Activated B cell treated with CpG ODN at 0.5 μM for 24 hours (primary cell): ENCODE data around the gene ANKS1B. TPM values are rescaled to one million over a fixed set of nuclear protein-coding genes. Genes with fewer than 3 reads are reported as not detected.

Source experiments
- ATAC-seq: fragments of 200-7000 bp; cut with Tn5 transposase; one replicate; pipeline ENCODE4 v1.10.0; 2021; ENCODE audit warnings: low read depth, mild to moderate bottlenecking, moderate library complexity
- CTCF ChIA-PET: fragments of 350-600 bp; sonication (Branson Sonifier 250); formaldehyde crosslinking; loops from one replicate; lab custom pipeline; 2021; ENCODE audit warnings: antibody characterized with exemption; lab: Charles Lee
- POLR2A ChIA-PET: fragments of 350-600 bp; sonication (Branson Sonifier 250); formaldehyde crosslinking; loops from one replicate; lab custom pipeline; 2021; ENCODE audit warnings: antibody characterized with exemption; lab: Charles Lee
- DNase-seq: peaks from one replicate; pipeline ENCODE4 v3.0.0; 2022
- H3K27ac Mint-ChIP-seq: one replicate; pipeline ENCODE4 v1.8.0; 2020; ENCODE audit warnings: mixed read lengths
- H3K27me3 Mint-ChIP-seq: one replicate; pipeline ENCODE4 v1.8.0; 2021; ENCODE audit warnings: mixed read lengths
- H3K36me3 Mint-ChIP-seq: one replicate; pipeline ENCODE4 v1.8.0; 2021; ENCODE audit warnings: low read depth, mixed read lengths
- H3K4me1 Mint-ChIP-seq: one replicate; pipeline ENCODE4 v1.8.0; 2021; ENCODE audit warnings: mixed read lengths
- H3K4me3 Mint-ChIP-seq: one replicate; pipeline ENCODE4 v1.8.0; 2020; ENCODE audit warnings: mild to moderate bottlenecking, mixed read lengths
- H3K9me3 Mint-ChIP-seq: one replicate; pipeline ENCODE4 v1.8.0; 2020; ENCODE audit warnings: mixed read lengths
- CTCF ChIP-seq: fragments of 200-600 bp; IDR thresholded peaks from one replicate; pipeline ENCODE4 v1.8.0; 2022; ENCODE audit warnings: antibody characterized with exemption, mild to moderate bottlenecking
- intact Hi-C: fragments of 100-400 bp; cut with micrococcal nuclease; formaldehyde crosslinking; loops from one replicate; pipeline ENCODE4 v1.15.1; 2024
- total RNA-seq: library from RNA; stranded (reverse); gene quantifications from 2 replicates; pipeline ENCODE4 v1.2.3, GENCODE V29; 2022

Gene ANKS1B
- total RNA-seq, 1 donor from 2014 or later = not detected

GRCh38 chr12:98737322-98737712, 1247.4 kb downstream of the ANKS1B start:
- CTCF ChIA-PET = no interaction called here

GRCh38 chr12:98736352-98737321, 1248.1 kb downstream of the ANKS1B start:
- no peak for TF ChIP-seq CTCF
- CTCF ChIA-PET = no interaction called here
- H3K27me3 Mint-ChIP-seq = peaks cover 2% of the 10 kb centered on the region

More at GRCh38 chr12:98737322-98737712, 1247.4 kb downstream of the ANKS1B start:
- Mint-ChIP-seq H3K4me3 (no peak overlapping the region), H3K4me1 (no peaks in the 10 kb centered on the region), H3K27me3 (peaks cover 2% of the 10 kb centered on the region), H3K27ac (no peak overlapping the region), H3K9me3 (no peaks in the 10 kb centered on the region), H3K36me3 (peaks cover 41% of the 10 kb centered on the region)
- no peak for TF ChIP-seq CTCF
- POLR2A ChIA-PET = no interaction called here
- ATAC-seq = no peak
- no peak for DNase-seq
- intact Hi-C loops = no loop called here

GRCh38 chr12:98735821-98736220, 1248.9 kb downstream of the ANKS1B start:
- no peak for DNase-seq
- H3K4me1 Mint-ChIP-seq = no peaks in the 10 kb centered on the region
- H3K27me3 Mint-ChIP-seq = no peaks in the 10 kb centered on the region
- ChIA-PET CTCF (no interaction called here), POLR2A (no interaction called here)
- H3K4me3 Mint-ChIP-seq = no peak overlapping the region
- H3K36me3 Mint-ChIP-seq = peaks cover 53% of the 10 kb centered on the region
- no peak for TF ChIP-seq CTCF
- intact Hi-C loops = no loop called here
- H3K9me3 Mint-ChIP-seq = no peaks in the 10 kb centered on the region
- H3K27ac Mint-ChIP-seq = no peak overlapping the region
- ATAC-seq = no peak

More at GRCh38 chr12:98736352-98737321, 1248.1 kb downstream of the ANKS1B start:
- POLR2A ChIA-PET = no interaction called here
- Mint-ChIP-seq H3K4me3 (no peak overlapping the region), H3K36me3 (peaks cover 47% of the 10 kb centered on the region), H3K9me3 (no peaks in the 10 kb centered on the region), H3K4me1 (no peaks in the 10 kb centered on the region), H3K27ac (no peak overlapping the region)
- no peak for ATAC-seq
- no peak for DNase-seq
- intact Hi-C loops = no loop called here

GRCh38 chr12:98733667-98734350, 1250.9 kb downstream of the ANKS1B start:
- no peak for TF ChIP-seq CTCF
- Mint-ChIP-seq H3K4me3 (no peak overlapping the region), H3K27ac (no peak overlapping the region), H3K27me3 (no peaks in the 10 kb centered on the region), H3K4me1 (no peaks in the 10 kb centered on the region), H3K36me3 (peaks cover 70% of the 10 kb centered on the region), H3K9me3 (no peaks in the 10 kb centered on the region)
- DNase-seq = no peak
- ChIA-PET POLR2A (no interaction called here), CTCF (no interaction called here)
- intact Hi-C loops = no loop called here
- no peak for ATAC-seq

- intact Hi-C loops = no loop called here
- Mint-ChIP-seq H3K36me3 (peaks cover 79% of the 10 kb centered on the region), H3K27ac (no peak overlapping the region), H3K4me3 (no peak overlapping the region), H3K4me1 (no peaks in the 10 kb centered on the region), H3K9me3 (no peaks in the 10 kb centered on the region), H3K27me3 (no peaks in the 10 kb centered on the region)
- ChIA-PET POLR2A (no interaction called here), CTCF (no interaction called here)
- no peak for DNase-seq
- no peak for ATAC-seq
- TF ChIP-seq CTCF = no peak
Observed at GRCh38 chr12:98730412-98730811, 1254.3 kb downstream of the ANKS1B start.
